ENCODE data around the gene MAGEH1. TPM values are rescaled to one million over a fixed set of nuclear protein-coding genes. Genes with fewer than 3 reads are reported as not detected.
"Not testable (repeated sequence)": the region's sequence is repeated elsewhere in the genome, so short reads cannot be mapped to it uniquely, and the experiment has no call there.

MAGEH1 gene
- total and polyA plus RNA-seq, 2 experiments from 2014 or later: 37.2 to 38.3 TPM

DNA sequence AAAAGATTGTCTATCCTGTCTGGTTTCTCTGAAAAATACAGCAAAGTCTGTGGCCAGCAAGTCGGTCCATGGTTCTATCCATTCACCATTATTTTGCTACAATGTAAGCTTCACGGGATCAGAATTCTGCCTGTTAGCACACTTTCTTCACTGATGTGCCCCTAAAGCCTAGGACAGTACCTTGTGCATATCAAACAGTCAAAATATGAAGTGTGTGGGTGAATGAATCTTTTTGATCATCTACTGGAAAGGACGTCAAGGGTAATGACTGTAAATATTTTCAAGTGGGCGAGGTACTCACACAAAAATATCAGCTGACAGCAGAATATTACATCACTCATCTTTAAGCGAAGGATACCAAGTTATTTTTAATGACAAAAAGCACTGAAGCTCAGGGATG, 13.2 kb downstream of the MAGEH1 start:
- H3K9me2 ChIP-seq (ENCODE audit: insufficient read depth); H3K9me3 ChIP-seq (ENCODE audit: low read depth); H3F3A ChIP-seq (ENCODE audit: insufficient read depth); H3K9ac ChIP-seq; H3K4me1 ChIP-seq (ENCODE audit: insufficient read depth); DNase-seq; H3K4me3 ChIP-seq; H3K4me2 ChIP-seq (ENCODE audit: unreplicated experiment); H2AFZ ChIP-seq; H3K27ac ChIP-seq; H3K36me3 ChIP-seq (ENCODE audit: low read depth); in situ Hi-C loops (cut with MboI); H3K27me3 ChIP-seq (replicated peaks; ENCODE audit: insufficient read depth); H3K79me2 ChIP-seq (ENCODE audit: insufficient read depth); H4K20me1 ChIP-seq (ENCODE audit: insufficient read depth): not testable (repeated sequence)
- no CpG with 5 or more reads among the region's 5 CpGs for WGBS, 2 experiments (ENCODE audit: low coverage in 1 of 2, low lambda C conversion rate in 2 of 2, missing lambda C conversion rate in 2 of 2)

DNA sequence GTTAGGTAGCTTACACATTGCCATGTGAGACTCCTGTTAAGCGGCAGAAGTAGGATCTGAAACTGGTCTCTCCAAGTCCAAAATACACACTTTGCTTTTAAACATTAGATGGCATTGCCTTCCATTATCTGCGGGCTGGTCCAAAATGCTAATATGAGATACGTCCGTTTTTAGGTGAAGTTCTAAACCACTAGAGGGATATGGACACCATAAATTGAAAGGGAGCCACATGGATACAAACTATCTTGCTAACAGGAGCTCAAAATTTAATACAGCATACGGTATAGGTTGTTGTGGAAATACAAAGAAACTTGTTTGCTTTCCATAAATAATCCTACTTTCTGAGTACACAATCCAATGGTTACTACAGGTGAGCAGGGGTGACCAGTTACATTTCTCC, 13.9 kb downstream of the MAGEH1 start:
- H3K36me3 ChIP-seq (ENCODE audit: low read depth); H2AFZ ChIP-seq; H3K4me2 ChIP-seq (ENCODE audit: unreplicated experiment); H3K9ac ChIP-seq; H3F3A ChIP-seq (ENCODE audit: insufficient read depth); DNase-seq; in situ Hi-C loops (cut with MboI); H3K4me1 ChIP-seq (ENCODE audit: insufficient read depth); H3K79me2 ChIP-seq (ENCODE audit: insufficient read depth); H3K4me3 ChIP-seq; H4K20me1 ChIP-seq (ENCODE audit: insufficient read depth); H3K27ac ChIP-seq; H3K27me3 ChIP-seq (replicated peaks; ENCODE audit: insufficient read depth); H3K9me2 ChIP-seq (ENCODE audit: insufficient read depth); H3K9me3 ChIP-seq (ENCODE audit: low read depth): not testable (repeated sequence)
- WGBS, 2 experiments (ENCODE audit: low coverage in 1 of 2, low lambda C conversion rate in 2 of 2, missing lambda C conversion rate in 2 of 2): no CpG with 5 or more reads among the region's 5 CpGs

DNA sequence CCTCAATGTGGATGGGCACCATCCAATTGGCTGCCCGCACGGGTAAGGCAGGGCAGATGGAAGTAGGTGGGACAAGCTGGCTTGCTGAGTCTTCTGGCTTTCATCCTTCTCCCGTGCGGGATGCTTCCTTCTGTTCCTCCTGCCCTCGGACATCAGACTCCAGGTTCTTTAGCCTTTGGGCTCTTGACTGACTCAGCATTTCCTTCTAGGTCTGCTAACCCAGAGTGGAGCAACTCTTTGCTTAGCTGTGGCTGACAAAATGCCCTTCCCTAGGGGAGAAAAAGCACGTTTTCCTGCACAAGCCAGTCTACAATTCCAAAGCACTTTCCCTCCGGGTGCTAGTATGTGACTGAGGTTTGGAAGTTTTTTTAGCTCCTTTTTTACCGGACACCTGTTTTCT, 28.0 kb downstream of the MAGEH1 start:
- H2AFZ ChIP-seq; DNase-seq; H3K9me3 ChIP-seq (ENCODE audit: low read depth); H3K4me3 ChIP-seq; H3K27me3 ChIP-seq (replicated peaks; ENCODE audit: insufficient read depth); H4K20me1 ChIP-seq (ENCODE audit: insufficient read depth); H3K79me2 ChIP-seq (ENCODE audit: insufficient read depth); in situ Hi-C loops (cut with MboI); H3K9me2 ChIP-seq (ENCODE audit: insufficient read depth); H3K9ac ChIP-seq; H3F3A ChIP-seq (ENCODE audit: insufficient read depth); H3K27ac ChIP-seq; H3K4me1 ChIP-seq (ENCODE audit: insufficient read depth); H3K36me3 ChIP-seq (ENCODE audit: low read depth); H3K4me2 ChIP-seq (ENCODE audit: unreplicated experiment): not testable (repeated sequence)
- WGBS, 2 experiments (ENCODE audit: low coverage in 1 of 2, low lambda C conversion rate in 2 of 2, missing lambda C conversion rate in 2 of 2): 61 to 67% methylated on average over 3 of the region's 8 CpGs

DNA sequence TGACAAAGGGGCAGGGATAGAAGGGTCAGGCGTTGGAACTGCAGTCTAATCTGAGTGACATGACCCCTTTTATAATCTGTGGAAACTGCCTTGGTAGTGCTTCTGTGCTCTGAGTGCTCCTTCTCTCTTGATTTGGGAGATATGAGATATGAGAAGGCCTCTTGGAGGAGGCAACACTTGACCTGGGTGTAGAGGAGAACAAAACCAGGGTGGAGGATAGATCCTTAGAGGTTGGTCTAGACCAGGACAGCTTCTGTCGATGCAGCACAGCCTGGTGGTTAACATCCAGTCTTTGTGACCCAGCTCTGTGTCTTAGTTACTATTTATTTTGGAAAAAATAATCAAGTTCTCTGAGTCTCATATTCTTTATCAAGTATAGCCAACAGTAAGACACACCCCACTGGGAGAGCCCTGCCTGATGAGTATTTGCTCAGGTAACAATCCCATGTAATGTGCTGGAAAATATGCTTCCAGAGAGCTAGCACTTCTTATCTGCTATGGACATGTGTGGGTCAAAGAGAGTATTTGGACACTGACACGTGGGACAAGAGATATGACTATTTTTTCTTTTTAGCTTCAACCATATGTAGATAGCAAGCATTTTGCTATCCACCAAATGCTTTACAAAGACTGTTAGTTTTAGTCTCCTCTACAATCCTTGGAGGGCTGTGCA, 28.6 kb downstream of the MAGEH1 start:
- Histone ChIP-seq H3K9ac (no peak overlapping the region), H3K9me2 (ENCODE audit: insufficient read depth) (no peaks in the 10 kb centered on the region), H3K79me2 (ENCODE audit: insufficient read depth) (no peaks in the 10 kb centered on the region), H3K4me3 (no peak overlapping the region), H3K4me1 (ENCODE audit: insufficient read depth) (no peaks in the 10 kb centered on the region), H3F3A (ENCODE audit: insufficient read depth) (no peaks in the 10 kb centered on the region), H4K20me1 (ENCODE audit: insufficient read depth) (no peaks in the 10 kb centered on the region), H3K27ac (no peak overlapping the region), H3K36me3 (ENCODE audit: low read depth) (no peaks in the 10 kb centered on the region), H3K9me3 (ENCODE audit: low read depth) (no peaks in the 10 kb centered on the region), H2AFZ (no peak overlapping the region), H3K27me3 (replicated peaks; ENCODE audit: insufficient read depth) (no peaks in the 10 kb centered on the region), H3K4me2 (ENCODE audit: unreplicated experiment) (no peak overlapping the region)
- no peak for DNase-seq
- TF ChIP-seq EZH2 (IDR thresholded peaks at IDR 0.05; ENCODE audit: insufficient read depth, poor library complexity, severe bottlenecking) (no peak), EZH2phosphoT487 (IDR thresholded peaks at IDR 0.05; ENCODE audit: insufficient read depth, low read depth) (no peak)
- in situ Hi-C loops (cut with MboI): no loop called here
- WGBS, 2 experiments (ENCODE audit: low coverage in 1 of 2, low lambda C conversion rate in 2 of 2, missing lambda C conversion rate in 2 of 2): 23 to 30% methylated on average over 2 to 3 of the region's 3 CpGs

- no peaks in the 10 kb centered on the region for H3F3A ChIP-seq (ENCODE audit: insufficient read depth)
- DNase-seq: no peak
- H3K9me3 ChIP-seq (ENCODE audit: low read depth): no peaks in the 10 kb centered on the region
- no peaks in the 10 kb centered on the region for H3K9me2 ChIP-seq (ENCODE audit: insufficient read depth)
- no peak for TF ChIP-seq EZH2phosphoT487 (IDR thresholded peaks at IDR 0.05; ENCODE audit: insufficient read depth, low read depth)
- no peak for TF ChIP-seq EZH2 (IDR thresholded peaks at IDR 0.05; ENCODE audit: insufficient read depth, poor library complexity, severe bottlenecking)
- no peak overlapping the region for H3K4me2 ChIP-seq (ENCODE audit: unreplicated experiment)
- H3K4me1 ChIP-seq (ENCODE audit: insufficient read depth): no peaks in the 10 kb centered on the region
- no peak overlapping the region for H2AFZ ChIP-seq
- H3K4me3 ChIP-seq: no peak overlapping the region
- H3K27me3 ChIP-seq (replicated peaks; ENCODE audit: insufficient read depth): no peaks in the 10 kb centered on the region
- H4K20me1 ChIP-seq (ENCODE audit: insufficient read depth): no peaks in the 10 kb centered on the region
- no peak overlapping the region for H3K27ac ChIP-seq
- H3K9ac ChIP-seq: no peak overlapping the region
- no peaks in the 10 kb centered on the region for H3K36me3 ChIP-seq (ENCODE audit: low read depth)
- in situ Hi-C loops (cut with MboI): no loop called here
- H3K79me2 ChIP-seq (ENCODE audit: insufficient read depth): no peaks in the 10 kb centered on the region
Observed at GRCh38 chrX:55484948-55485347, 33.0 kb downstream of the MAGEH1 start.

All from GM23248 (cell line).